Liver (tissue), 9 donors: Measurements from ENCODE around the gene TOLLIP. TPM values are rescaled to one million over a fixed set of nuclear protein-coding genes. Genes with fewer than 3 reads are reported as not detected.

Experiments used
- DNase-seq: peaks from one replicate; pipeline ENCODE4 v3.0.0-alpha.2; 2017; ENCODE audit warnings: low spot score
- H3K27ac ChIP-seq, 2 donors: one replicate each; pipeline ENCODE4 v1.7.0; 2013; ENCODE audit warnings: inconsistent platforms in 2 of 2, low read length in 2 of 2, control low read depth in 1 of 2, low read depth in 1 of 2, mild to moderate bottlenecking in 1 of 2
- H3K27me3 ChIP-seq, 4 donors: one replicate each; pipeline versions ENCODE4 v1.6.1 to v1.7.0; 2013; ENCODE audit warnings: low read length in 3 of 4, inconsistent platforms in 1 of 4, mild to moderate bottlenecking in 1 of 4, moderate library complexity in 1 of 4; ENCODE audit not compliant: control insufficient read depth in 4 of 4, insufficient read depth in 4 of 4
- H3K36me3 ChIP-seq, 4 donors: one replicate each; pipeline versions ENCODE4 v1.6.1 to v1.7.0; 2013; ENCODE audit warnings: low read length in 3 of 4, mild to moderate bottlenecking in 3 of 4, low read depth in 1 of 4, moderate library complexity in 1 of 4; ENCODE audit not compliant: control insufficient read depth in 4 of 4, insufficient read depth in 3 of 4
- H3K4me1 ChIP-seq, 4 donors: one replicate each; pipeline versions ENCODE4 v1.6.1 to v1.7.0; 2013; ENCODE audit warnings: low read length in 3 of 4, mild to moderate bottlenecking in 3 of 4, moderate library complexity in 1 of 4; ENCODE audit not compliant: control insufficient read depth in 4 of 4, insufficient read depth in 4 of 4
- H3K4me3 ChIP-seq, 3 donors: one replicate each; pipeline versions ENCODE4 v1.6.1 to v1.7.0; 2013; ENCODE audit warnings: low read length in 3 of 3, control low read depth in 1 of 3, low read depth in 1 of 3, mild to moderate bottlenecking in 1 of 3
- H3K9ac ChIP-seq, 2 donors: one replicate each; pipeline ENCODE4 v1.7.0; 2013; ENCODE audit warnings: low read length in 2 of 2, mild to moderate bottlenecking in 2 of 2, moderate library complexity in 2 of 2, control low read depth in 1 of 2, low read depth in 1 of 2
- H3K9me3 ChIP-seq, 4 donors: one replicate each; pipeline versions ENCODE4 v1.6.1 to v1.7.0; 2013; ENCODE audit warnings: low read length in 3 of 4; ENCODE audit not compliant: control insufficient read depth in 4 of 4
- EGR1 ChIP-seq, 2 donors: IDR thresholded peaks; 2 replicates each; pipeline ENCODE4 v1.6.1; 2016 to 2018; ENCODE audit warnings: antibody characterized with exemption in 2 of 2, low read depth in 2 of 2
- FOXA1 ChIP-seq: IDR thresholded peaks from 2 replicates; pipeline ENCODE4 v1.6.1; 2016; ENCODE audit warnings: antibody characterized with exemption
- FOXA2 ChIP-seq: IDR thresholded peaks from 2 replicates; pipeline ENCODE4 v1.6.1; 2016; ENCODE audit warnings: antibody characterized with exemption
- GABPA ChIP-seq, 2 donors: IDR thresholded peaks in 1 of 2; conservative IDR thresholded peaks in 1 of 2; 2 replicates each; pipeline ENCODE4 v1.6.1; 2016; ENCODE audit warnings: antibody characterized with exemption in 2 of 2, mild to moderate bottlenecking in 1 of 2, moderate library complexity in 1 of 2
- HNF4A ChIP-seq, 2 donors: conservative IDR thresholded peaks; 2 replicates each; pipeline ENCODE4 v1.6.1; 2016; ENCODE audit warnings: antibody characterized with exemption in 2 of 2, mild to moderate bottlenecking in 2 of 2
- HNF4G ChIP-seq: IDR thresholded peaks from 2 replicates; pipeline ENCODE4 v1.6.1; 2016; ENCODE audit warnings: antibody characterized with exemption
- JUND ChIP-seq, 2 donors: IDR thresholded peaks; 2 replicates each; pipeline ENCODE4 v1.6.1; 2016; ENCODE audit warnings: antibody characterized with exemption in 2 of 2
- NR2F2 ChIP-seq: IDR thresholded peaks from 2 replicates; pipeline ENCODE4 v1.6.1; 2016; ENCODE audit warnings: antibody characterized with exemption
- RAD21 ChIP-seq, 2 donors: IDR thresholded peaks; 2 replicates each; pipeline ENCODE4 v1.6.1; 2016; ENCODE audit warnings: antibody characterized with exemption in 2 of 2, mild to moderate bottlenecking in 2 of 2
- SP1 ChIP-seq: IDR thresholded peaks from 2 replicates; pipeline ENCODE4 v1.6.1; 2018; ENCODE audit warnings: antibody characterized with exemption, mild to moderate bottlenecking
- TAF1 ChIP-seq: conservative IDR thresholded peaks from 2 replicates; pipeline ENCODE4 v1.6.1; 2016; ENCODE audit warnings: antibody characterized with exemption, mild to moderate bottlenecking
- YY1 ChIP-seq: IDR thresholded peaks from 2 replicates; pipeline ENCODE4 v1.6.1; 2016; ENCODE audit warnings: antibody characterized with exemption, mild to moderate bottlenecking
- WGBS: extraction: QIAGEN DNeasy Blood & Tissue Kit; methylation state at CpG from one replicate; pipeline ENCODE4 v1.1.7; 2013; 5-methylcytosine and 5-hydroxymethylcytosine counted together
- polyA plus RNA-seq, 2 donors: library from polyadenylated mRNA; stranded (reverse) in 1 of 2; unstranded in 1 of 2; fragments of 200-250 nt in 1 of 2; fragments of >200 nt in 1 of 2; fragmentation: Nextera tagmentation in 1 of 2; extraction: Ambion mirVana in 1 of 2; gene quantifications; one replicate each; pipeline versions ENCODE4 v1.2.1 to v1.2.3, GENCODE V29; 2013 to 2015
- total RNA-seq, 2 donors: library from RNA; depleted of rRNA; stranded (reverse); fragments of >200 nt; gene quantifications; one replicate each; pipeline ENCODE4 v1.2.3, GENCODE V29; 2014
- TF ChIP-seq, protein P1 (sequence below): fragments of 150-350 bp; IDR thresholded peaks from 2 replicates; pipeline ENCODE4 v1.5.1; 2017; ENCODE audit warnings: improper control_type of control experiment, low read depth, low read length; ENCODE audit not compliant: missing input control
- TF ChIP-seq, protein P2 (sequence below): IDR thresholded peaks from 2 replicates; pipeline ENCODE4 v1.6.1; 2016; ENCODE audit warnings: antibody characterized with exemption, mild to moderate bottlenecking
- TF ChIP-seq, protein P3 (sequence below): IDR thresholded peaks from 2 replicates; pipeline ENCODE4 v1.6.1; 2016; ENCODE audit warnings: antibody characterized with exemption
- TF ChIP-seq, protein P4 (sequence below): IDR thresholded peaks from 2 replicates; pipeline ENCODE4 v1.6.1; 2016; ENCODE audit warnings: antibody characterized with exemption
- TF ChIP-seq, protein P5 (sequence below): IDR thresholded peaks from 2 replicates; pipeline ENCODE4 v1.6.1; 2016; ENCODE audit warnings: antibody characterized with exemption
- donor health status: healthy.
- donor health status: healthy.
- donor health status: healthy.
- donor health status: healthy.
- donor health status: healthy.

The TOLLIP gene
- total and polyA plus RNA-seq, 4 donors: 27.5 to 102 (median 72.9) TPM

DNA sequence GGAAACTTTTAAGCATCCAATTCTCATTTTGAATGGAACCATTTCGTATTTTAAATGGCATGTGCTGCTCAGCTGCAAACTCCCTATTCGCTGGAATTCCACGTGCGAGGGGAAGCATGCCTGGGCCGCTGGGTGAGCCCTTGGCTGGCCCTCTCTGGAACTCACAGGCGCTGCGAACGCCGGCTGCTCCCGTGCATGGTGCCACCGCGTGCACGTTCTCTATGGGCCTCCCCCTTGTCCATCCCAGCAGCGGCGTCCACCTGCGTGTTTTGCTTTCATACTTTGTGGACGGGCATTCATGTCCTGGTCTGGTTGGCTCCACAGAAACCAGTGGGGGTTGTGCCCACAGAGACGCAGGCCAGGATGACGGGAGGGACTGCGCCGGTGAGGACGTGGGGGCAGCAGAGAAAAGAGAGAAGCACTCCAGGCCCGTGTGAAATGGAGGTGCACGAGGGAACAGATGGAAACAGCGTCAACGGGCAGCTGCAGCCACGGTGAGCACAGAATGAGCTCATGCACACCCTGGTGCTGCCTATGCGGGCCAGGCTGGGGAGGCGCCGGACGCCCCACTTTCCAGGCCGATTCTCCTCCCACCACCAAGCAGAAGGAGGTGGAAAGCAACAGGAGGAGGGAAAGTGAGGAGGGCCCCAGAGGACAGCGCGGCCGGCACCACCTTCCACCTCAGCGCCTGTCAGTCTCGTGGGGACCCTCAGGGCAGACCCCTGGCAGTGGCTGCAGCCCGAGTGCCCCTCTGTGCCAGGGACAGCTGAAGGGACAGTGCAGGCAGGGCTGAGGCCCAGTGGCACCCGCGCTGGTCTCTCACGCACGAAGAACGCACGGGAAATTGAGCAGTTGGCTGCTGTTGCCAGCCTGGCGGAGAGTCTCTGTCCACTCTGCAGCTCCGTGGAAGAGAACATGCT is 29.1 kb downstream of the TOLLIP start:
- H3K4me1 ChIP-seq: peaks cover 0 to 3% (median 0%) of the 10 kb centered on the region in 4 donors
- H3K4me3 ChIP-seq: no peak overlapping the region
- no peaks in the 10 kb centered on the region for H3K27me3 ChIP-seq
- no peak for DNase-seq
- H3K9me3 ChIP-seq: no peaks in the 10 kb centered on the region
- peaks cover 33 to 84% (median 35%) of the 10 kb centered on the region in 4 donors for H3K36me3 ChIP-seq
- H3K9ac ChIP-seq: no peak overlapping the region
- WGBS: 96% methylated on average over 46 of the region's 46 CpGs
- TF ChIP-seq, protein P1, sequence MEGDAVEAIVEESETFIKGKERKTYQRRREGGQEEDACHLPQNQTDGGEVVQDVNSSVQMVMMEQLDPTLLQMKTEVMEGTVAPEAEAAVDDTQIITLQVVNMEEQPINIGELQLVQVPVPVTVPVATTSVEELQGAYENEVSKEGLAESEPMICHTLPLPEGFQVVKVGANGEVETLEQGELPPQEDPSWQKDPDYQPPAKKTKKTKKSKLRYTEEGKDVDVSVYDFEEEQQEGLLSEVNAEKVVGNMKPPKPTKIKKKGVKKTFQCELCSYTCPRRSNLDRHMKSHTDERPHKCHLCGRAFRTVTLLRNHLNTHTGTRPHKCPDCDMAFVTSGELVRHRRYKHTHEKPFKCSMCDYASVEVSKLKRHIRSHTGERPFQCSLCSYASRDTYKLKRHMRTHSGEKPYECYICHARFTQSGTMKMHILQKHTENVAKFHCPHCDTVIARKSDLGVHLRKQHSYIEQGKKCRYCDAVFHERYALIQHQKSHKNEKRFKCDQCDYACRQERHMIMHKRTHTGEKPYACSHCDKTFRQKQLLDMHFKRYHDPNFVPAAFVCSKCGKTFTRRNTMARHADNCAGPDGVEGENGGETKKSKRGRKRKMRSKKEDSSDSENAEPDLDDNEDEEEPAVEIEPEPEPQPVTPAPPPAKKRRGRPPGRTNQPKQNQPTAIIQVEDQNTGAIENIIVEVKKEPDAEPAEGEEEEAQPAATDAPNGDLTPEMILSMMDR: no peak
- TF ChIP-seq JUND (IDR thresholded peaks at IDR 0.05) (no peak), GABPA (IDR thresholded peaks at IDR 0.05 in 1 of 2, conservative IDR thresholded peaks at IDR 0.05 in 1 of 2) (no peak), SP1 (no peak), FOXA2 (no peak)
- TF ChIP-seq, protein P2, sequence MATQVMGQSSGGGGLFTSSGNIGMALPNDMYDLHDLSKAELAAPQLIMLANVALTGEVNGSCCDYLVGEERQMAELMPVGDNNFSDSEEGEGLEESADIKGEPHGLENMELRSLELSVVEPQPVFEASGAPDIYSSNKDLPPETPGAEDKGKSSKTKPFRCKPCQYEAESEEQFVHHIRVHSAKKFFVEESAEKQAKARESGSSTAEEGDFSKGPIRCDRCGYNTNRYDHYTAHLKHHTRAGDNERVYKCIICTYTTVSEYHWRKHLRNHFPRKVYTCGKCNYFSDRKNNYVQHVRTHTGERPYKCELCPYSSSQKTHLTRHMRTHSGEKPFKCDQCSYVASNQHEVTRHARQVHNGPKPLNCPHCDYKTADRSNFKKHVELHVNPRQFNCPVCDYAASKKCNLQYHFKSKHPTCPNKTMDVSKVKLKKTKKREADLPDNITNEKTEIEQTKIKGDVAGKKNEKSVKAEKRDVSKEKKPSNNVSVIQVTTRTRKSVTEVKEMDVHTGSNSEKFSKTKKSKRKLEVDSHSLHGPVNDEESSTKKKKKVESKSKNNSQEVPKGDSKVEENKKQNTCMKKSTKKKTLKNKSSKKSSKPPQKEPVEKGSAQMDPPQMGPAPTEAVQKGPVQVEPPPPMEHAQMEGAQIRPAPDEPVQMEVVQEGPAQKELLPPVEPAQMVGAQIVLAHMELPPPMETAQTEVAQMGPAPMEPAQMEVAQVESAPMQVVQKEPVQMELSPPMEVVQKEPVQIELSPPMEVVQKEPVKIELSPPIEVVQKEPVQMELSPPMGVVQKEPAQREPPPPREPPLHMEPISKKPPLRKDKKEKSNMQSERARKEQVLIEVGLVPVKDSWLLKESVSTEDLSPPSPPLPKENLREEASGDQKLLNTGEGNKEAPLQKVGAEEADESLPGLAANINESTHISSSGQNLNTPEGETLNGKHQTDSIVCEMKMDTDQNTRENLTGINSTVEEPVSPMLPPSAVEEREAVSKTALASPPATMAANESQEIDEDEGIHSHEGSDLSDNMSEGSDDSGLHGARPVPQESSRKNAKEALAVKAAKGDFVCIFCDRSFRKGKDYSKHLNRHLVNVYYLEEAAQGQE: no peak
- TF ChIP-seq, protein P3, sequence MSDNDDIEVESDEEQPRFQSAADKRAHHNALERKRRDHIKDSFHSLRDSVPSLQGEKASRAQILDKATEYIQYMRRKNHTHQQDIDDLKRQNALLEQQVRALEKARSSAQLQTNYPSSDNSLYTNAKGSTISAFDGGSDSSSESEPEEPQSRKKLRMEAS: no peak
- no peak overlapping the region for H3K27ac ChIP-seq

DNA sequence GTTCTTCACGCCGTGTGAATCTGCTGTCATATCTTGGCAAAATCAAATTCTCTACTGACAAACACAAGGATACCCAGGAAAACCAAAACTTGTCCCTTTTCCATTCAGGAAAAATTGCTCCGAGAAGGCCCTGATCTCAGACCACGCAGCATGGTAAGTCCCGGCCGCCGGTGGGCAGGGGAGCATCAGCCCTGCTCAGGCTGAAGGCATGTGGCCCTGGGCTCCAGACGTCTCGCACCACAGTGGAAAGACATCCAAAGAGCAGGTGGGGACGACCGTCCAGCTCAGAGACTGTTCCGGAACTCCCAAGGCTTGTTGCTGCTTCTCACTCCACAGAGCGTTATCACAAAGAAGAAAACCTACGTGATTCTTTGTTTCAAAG is 29.8 kb downstream of the TOLLIP start:
- Histone ChIP-seq H3K36me3 (peaks cover 30 to 84% (median 35%) of the 10 kb centered on the region in 4 donors), H3K9ac (no peak overlapping the region)
- DNase-seq: no peak

More for the DNA sequence above, 29.8 kb downstream of the TOLLIP start:
- Histone ChIP-seq H3K4me3 (no peak overlapping the region), H3K27ac (no peak overlapping the region), H3K4me1 (peaks cover 0 to 3% (median 0%) of the 10 kb centered on the region in 4 donors), H3K27me3 (no peaks in the 10 kb centered on the region), H3K9me3 (no peaks in the 10 kb centered on the region)
- 95% methylated on average over 14 of the region's 14 CpGs for WGBS
- TF ChIP-seq YY1 (no peak), FOXA1 (no peak), JUND (IDR thresholded peaks at IDR 0.05) (no peak), EGR1 (IDR thresholded peaks at IDR 0.05; ENCODE audit: low read depth in 2 of 2) (no peak), NR2F2 (no peak), HNF4A (conservative IDR thresholded peaks at IDR 0.05) (no peak), FOXA2 (no peak), TAF1 (no peak), HNF4G (no peak), RAD21 (IDR thresholded peaks at IDR 0.05) (no peak), GABPA (IDR thresholded peaks at IDR 0.05 in 1 of 2, conservative IDR thresholded peaks at IDR 0.05 in 1 of 2) (no peak), SP1 (no peak)
- TF ChIP-seq, protein P2: no peak
- TF ChIP-seq, protein P4, sequence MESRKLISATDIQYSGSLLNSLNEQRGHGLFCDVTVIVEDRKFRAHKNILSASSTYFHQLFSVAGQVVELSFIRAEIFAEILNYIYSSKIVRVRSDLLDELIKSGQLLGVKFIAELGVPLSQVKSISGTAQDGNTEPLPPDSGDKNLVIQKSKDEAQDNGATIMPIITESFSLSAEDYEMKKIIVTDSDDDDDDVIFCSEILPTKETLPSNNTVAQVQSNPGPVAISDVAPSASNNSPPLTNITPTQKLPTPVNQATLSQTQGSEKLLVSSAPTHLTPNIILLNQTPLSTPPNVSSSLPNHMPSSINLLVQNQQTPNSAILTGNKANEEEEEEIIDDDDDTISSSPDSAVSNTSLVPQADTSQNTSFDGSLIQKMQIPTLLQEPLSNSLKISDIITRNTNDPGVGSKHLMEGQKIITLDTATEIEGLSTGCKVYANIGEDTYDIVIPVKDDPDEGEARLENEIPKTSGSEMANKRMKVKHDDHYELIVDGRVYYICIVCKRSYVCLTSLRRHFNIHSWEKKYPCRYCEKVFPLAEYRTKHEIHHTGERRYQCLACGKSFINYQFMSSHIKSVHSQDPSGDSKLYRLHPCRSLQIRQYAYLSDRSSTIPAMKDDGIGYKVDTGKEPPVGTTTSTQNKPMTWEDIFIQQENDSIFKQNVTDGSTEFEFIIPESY: no peak
- TF ChIP-seq, protein P3: no peak
- TF ChIP-seq, protein P5, sequence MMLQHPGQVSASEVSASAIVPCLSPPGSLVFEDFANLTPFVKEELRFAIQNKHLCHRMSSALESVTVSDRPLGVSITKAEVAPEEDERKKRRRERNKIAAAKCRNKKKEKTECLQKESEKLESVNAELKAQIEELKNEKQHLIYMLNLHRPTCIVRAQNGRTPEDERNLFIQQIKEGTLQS: no peak
